ENCODE results near the gene PLEKHA7.

DNA sequence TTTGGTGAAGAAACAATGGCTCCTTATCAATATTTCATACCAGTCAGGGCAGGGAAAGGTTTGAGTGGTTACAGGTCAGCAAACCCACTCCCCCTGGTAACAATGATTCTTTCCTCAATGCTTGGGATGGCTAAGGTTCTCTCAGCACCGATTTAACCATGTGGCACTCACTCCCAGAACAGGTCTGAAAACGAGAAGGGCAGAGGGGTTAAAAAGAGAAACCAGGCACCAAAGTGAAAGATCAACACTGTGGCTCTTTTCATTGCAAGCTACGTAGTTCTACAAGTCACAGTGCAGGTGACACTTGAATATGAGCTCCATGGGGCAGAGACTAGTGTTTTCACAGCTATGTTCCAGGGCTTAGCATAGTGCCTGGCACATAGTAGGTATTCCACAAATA lies 132.4 kb downstream of the PLEKHA7 start:
- TF ChIP-seq, protein P1, sequence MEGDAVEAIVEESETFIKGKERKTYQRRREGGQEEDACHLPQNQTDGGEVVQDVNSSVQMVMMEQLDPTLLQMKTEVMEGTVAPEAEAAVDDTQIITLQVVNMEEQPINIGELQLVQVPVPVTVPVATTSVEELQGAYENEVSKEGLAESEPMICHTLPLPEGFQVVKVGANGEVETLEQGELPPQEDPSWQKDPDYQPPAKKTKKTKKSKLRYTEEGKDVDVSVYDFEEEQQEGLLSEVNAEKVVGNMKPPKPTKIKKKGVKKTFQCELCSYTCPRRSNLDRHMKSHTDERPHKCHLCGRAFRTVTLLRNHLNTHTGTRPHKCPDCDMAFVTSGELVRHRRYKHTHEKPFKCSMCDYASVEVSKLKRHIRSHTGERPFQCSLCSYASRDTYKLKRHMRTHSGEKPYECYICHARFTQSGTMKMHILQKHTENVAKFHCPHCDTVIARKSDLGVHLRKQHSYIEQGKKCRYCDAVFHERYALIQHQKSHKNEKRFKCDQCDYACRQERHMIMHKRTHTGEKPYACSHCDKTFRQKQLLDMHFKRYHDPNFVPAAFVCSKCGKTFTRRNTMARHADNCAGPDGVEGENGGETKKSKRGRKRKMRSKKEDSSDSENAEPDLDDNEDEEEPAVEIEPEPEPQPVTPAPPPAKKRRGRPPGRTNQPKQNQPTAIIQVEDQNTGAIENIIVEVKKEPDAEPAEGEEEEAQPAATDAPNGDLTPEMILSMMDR (IDR thresholded peaks at IDR 0.05) = no peak
- TF ChIP-seq GABPB1 (CRISPR knock-in tag; IDR thresholded peaks at IDR 0.05) = no peak
- TF ChIP-seq, protein P2, sequence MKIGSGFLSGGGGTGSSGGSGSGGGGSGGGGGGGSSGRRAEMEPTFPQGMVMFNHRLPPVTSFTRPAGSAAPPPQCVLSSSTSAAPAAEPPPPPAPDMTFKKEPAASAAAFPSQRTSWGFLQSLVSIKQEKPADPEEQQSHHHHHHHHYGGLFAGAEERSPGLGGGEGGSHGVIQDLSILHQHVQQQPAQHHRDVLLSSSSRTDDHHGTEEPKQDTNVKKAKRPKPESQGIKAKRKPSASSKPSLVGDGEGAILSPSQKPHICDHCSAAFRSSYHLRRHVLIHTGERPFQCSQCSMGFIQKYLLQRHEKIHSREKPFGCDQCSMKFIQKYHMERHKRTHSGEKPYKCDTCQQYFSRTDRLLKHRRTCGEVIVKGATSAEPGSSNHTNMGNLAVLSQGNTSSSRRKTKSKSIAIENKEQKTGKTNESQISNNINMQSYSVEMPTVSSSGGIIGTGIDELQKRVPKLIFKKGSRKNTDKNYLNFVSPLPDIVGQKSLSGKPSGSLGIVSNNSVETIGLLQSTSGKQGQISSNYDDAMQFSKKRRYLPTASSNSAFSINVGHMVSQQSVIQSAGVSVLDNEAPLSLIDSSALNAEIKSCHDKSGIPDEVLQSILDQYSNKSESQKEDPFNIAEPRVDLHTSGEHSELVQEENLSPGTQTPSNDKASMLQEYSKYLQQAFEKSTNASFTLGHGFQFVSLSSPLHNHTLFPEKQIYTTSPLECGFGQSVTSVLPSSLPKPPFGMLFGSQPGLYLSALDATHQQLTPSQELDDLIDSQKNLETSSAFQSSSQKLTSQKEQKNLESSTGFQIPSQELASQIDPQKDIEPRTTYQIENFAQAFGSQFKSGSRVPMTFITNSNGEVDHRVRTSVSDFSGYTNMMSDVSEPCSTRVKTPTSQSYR (CRISPR knock-in tag; IDR thresholded peaks at IDR 0.05) = no peak
- TF ChIP-seq SMAD3 (CRISPR knock-in tag; IDR thresholded peaks at IDR 0.05; ENCODE audit: borderline replicate concordance) = no peak
- no peak for TF ChIP-seq ETV6 (CRISPR knock-in tag; IDR thresholded peaks at IDR 0.05)
- no peak for TF ChIP-seq ZNF138 (CRISPR knock-in tag; conservative IDR thresholded peaks at IDR 0.05)
- TF ChIP-seq, protein P3, sequence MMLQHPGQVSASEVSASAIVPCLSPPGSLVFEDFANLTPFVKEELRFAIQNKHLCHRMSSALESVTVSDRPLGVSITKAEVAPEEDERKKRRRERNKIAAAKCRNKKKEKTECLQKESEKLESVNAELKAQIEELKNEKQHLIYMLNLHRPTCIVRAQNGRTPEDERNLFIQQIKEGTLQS (CRISPR knock-in tag; conservative IDR thresholded peaks at IDR 0.05) = no peak

All from WTC11 (cell line).